SW 1271 (cell line): ENCODE data around the gene HCAR2.
"Not testable (repeated sequence)": the region's sequence is repeated elsewhere in the genome, so short reads cannot be mapped to it uniquely, and the experiment has no call there.

Source experiments
- DNase-seq, 2 experiments: peaks; one replicate each; lab custom pipeline; 2025; lab: John Stamatoyannopoulos, UW

HCAR2 gene

GRCh38 chr12:122665349-122665748 lies 37.8 kb downstream of the HCAR2 start:
- DNase-seq, result no peak

GRCh38 chr12:122661938-122662337 lies 41.2 kb downstream of the HCAR2 start:
- no peak for DNase-seq

DNA sequence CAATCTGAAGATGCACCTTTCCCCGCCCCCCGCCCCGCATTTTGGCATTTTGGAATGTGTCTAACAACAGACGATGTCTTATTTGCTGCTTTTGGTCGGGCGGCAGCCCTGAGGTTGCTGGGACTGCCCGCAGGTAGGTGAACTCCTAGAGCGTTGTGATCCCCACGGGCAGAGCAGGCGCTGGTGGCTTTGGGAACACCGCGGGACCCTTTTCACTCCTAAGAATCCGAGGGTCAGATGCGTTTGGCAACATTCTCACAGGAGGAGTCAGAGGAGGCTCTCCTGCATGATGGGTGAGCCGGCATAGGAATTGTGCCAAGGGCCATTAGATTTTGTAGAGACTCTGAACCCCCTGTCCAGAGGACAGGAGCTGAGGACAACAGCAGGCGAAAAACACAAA lies 41.9 kb downstream of the HCAR2 start:
- no peak for DNase-seq

- DNase-seq, result no peak
Measured at GRCh38 chr12:122659579-122659978, 43.6 kb downstream of the HCAR2 start.

- DNase-seq, result no peak
Measured at GRCh38 chr12:122656298-122656697, 46.9 kb downstream of the HCAR2 start.

- DNase-seq, result not testable (repeated sequence)
Measured at GRCh38 chr12:122653291-122653690, 49.9 kb downstream of the HCAR2 start.

- no peak for DNase-seq
Measured at GRCh38 chr12:122651520-122652224, 51.5 kb downstream of the HCAR2 start.
